Activated CD8-positive, alpha-beta memory T cell treated with anti-CD3 and anti-CD28 coated beads, Interleukin-2, amount 10 ng/mL, durations not matched to agents 7 days and 5 days (primary cell): ENCODE results near the gene COPA. TPM values are rescaled to one million over a fixed set of nuclear protein-coding genes. Genes with fewer than 3 reads are reported as not detected.

Source experiments
- ATAC-seq: fragments of 150-1000 bp; cut with Tn5 transposase; one replicate; pipeline ENCODE4 v1.10.0; 2021; ENCODE audit warnings: moderate library complexity
- CTCF ChIA-PET: fragments of 350-600 bp; sonication (Branson Sonifier 250); formaldehyde crosslinking; loops from one replicate; lab custom pipeline; 2021; ENCODE audit warnings: antibody characterized with exemption; lab: Charles Lee
- DNase-seq: peaks from one replicate; pipeline ENCODE4 v3.0.0-alpha.2; 2020
- H3K27ac Mint-ChIP-seq: one replicate; pipeline ENCODE4 v1.8.0; 2021; ENCODE audit warnings: mild to moderate bottlenecking, mixed read lengths
- H3K27me3 Mint-ChIP-seq: one replicate; pipeline ENCODE4 v1.8.0; 2021; ENCODE audit warnings: mixed read lengths
- H3K36me3 Mint-ChIP-seq: one replicate; pipeline ENCODE4 v1.8.0; 2021; ENCODE audit warnings: mild to moderate bottlenecking, mixed read lengths
- H3K4me1 Mint-ChIP-seq: one replicate; pipeline ENCODE4 v1.8.0; 2021; ENCODE audit warnings: mixed read lengths
- H3K4me3 Mint-ChIP-seq: one replicate; pipeline ENCODE4 v1.8.0; 2021; ENCODE audit warnings: mild to moderate bottlenecking, moderate library complexity, mixed read lengths
- H3K9me3 Mint-ChIP-seq: one replicate; pipeline ENCODE4 v1.8.0; 2022; ENCODE audit warnings: low read depth, mixed read lengths
- total RNA-seq, 2 experiments: library from RNA; stranded (reverse); gene quantifications; one replicate each; pipeline ENCODE4 v1.2.3, GENCODE V29; 2021

Gene COPA
- total RNA-seq, 2 experiments from 2014 or later: 138 to 139 TPM

DNA sequence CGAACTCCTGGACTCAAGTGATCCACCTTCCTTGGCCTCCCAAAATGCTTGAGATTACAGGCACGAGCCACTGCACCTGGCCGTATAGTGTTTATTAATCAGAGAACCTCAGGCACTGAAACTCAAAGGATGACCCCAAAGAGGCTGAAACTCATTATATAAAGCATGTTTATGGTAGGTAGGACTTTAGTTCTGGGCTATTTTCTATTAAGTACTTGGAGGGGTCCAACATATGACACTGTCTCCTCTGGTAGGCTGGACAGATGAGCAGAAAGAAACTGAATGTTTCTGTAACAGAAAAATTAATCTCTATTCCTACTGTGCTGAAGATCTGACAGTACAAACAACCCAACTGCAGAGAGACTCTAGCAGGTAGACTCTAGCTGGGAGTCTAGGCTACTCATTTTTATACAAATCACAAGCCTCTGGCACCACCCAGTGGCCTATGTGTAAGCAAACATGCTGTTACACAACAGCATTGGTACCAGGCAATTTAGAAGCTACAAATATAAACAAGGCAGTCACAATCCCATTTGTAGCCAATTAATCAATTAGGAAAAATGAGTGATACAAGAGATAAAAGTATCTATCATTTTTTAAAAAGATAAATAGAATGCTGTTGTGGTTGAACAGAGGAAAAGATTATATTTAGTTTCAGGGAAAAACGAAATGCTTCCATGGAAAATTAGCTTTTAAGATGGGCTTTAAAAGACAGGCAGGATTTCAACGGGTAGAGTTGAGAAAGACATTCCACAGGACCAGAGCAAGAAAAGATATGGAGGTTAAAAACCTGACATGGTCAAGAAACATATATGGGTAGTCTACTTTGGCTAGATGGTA lies 91.1 kb downstream of the COPA start:
- H3K27ac Mint-ChIP-seq: no peak overlapping the region
- H3K4me3 Mint-ChIP-seq: no peak overlapping the region
- no peaks in the 10 kb centered on the region for H3K27me3 Mint-ChIP-seq
- H3K36me3 Mint-ChIP-seq: peaks cover 10% of the 10 kb centered on the region
- CTCF ChIA-PET: interaction anchor here (0.6 to 5.3 kb wide), 36 partner anchors 8 to 205 kb away, joined by 3 to 47 read pairs (median 4); partner anchors contain the start of genes CASQ1, DCAF8, IGSF8 and PEA15
- H3K9me3 Mint-ChIP-seq: no peaks in the 10 kb centered on the region
- peaks cover 11% of the 10 kb centered on the region for H3K4me1 Mint-ChIP-seq
- DNase-seq: peak; percentile 74
- ATAC-seq: peak; percentile 92

- H3K27ac Mint-ChIP-seq: no peak overlapping the region
- ATAC-seq: no peak
- no peaks in the 10 kb centered on the region for H3K27me3 Mint-ChIP-seq
- H3K4me3 Mint-ChIP-seq: no peak overlapping the region
- H3K4me1 Mint-ChIP-seq: peaks cover 4% of the 10 kb centered on the region
- H3K36me3 Mint-ChIP-seq: peaks cover 10% of the 10 kb centered on the region
- no peaks in the 10 kb centered on the region for H3K9me3 Mint-ChIP-seq
- CTCF ChIA-PET: interaction anchor here (1.0 to 5.3 kb wide), 12 partner anchors 9 to 166 kb away, joined by 3 to 47 read pairs (median 12); partner anchors contain the start of gene IGSF8
- no peak for DNase-seq
These were observed 92.0 kb downstream of the COPA start for GRCh38 chr1:160251011-160251410.

DNA sequence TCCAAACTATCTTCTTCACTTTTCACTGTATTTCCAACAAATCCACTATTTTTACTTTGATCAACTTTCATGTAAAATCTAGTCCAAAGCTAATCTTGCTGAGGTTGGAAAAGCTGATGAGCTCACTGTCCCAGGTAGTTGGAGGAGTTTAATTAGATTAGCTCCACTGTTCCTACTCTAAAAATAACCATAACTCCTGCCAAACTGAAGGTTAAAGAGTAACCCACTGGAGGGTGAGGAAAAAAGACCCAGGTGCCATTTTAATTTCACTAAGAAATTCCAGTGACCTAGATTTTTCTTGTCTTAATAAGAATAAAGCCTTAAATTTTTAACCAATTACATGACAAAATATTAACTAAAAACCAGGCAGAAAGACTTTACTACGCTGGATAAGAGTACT lies 96.0 kb downstream of the COPA start:
- no peak for DNase-seq
- ATAC-seq: no peak
- Mint-ChIP-seq H3K4me1 (peaks cover 3% of the 10 kb centered on the region), H3K27me3 (no peaks in the 10 kb centered on the region), H3K36me3 (peaks cover 11% of the 10 kb centered on the region), H3K4me3 (no peak overlapping the region), H3K9me3 (no peaks in the 10 kb centered on the region), H3K27ac (no peak overlapping the region)
- CTCF ChIA-PET: interaction anchor here (0.5 to 1.4 kb wide), 2 partner anchors 54 to 173 kb away, joined by 3 to 4 read pairs; no protein-coding TSS in a partner anchor

GRCh38 chr1:160245434-160245833 lies 97.6 kb downstream of the COPA start:
- DNase-seq: no peak
- H3K36me3 Mint-ChIP-seq: peaks cover 12% of the 10 kb centered on the region
- no peak for ATAC-seq
- H3K27ac Mint-ChIP-seq: no peak overlapping the region
- H3K27me3 Mint-ChIP-seq: no peaks in the 10 kb centered on the region
- CTCF ChIA-PET: no interaction called here
- no peaks in the 10 kb centered on the region for H3K9me3 Mint-ChIP-seq
- H3K4me3 Mint-ChIP-seq: no peak overlapping the region
- H3K4me1 Mint-ChIP-seq: no peaks in the 10 kb centered on the region

DNA sequence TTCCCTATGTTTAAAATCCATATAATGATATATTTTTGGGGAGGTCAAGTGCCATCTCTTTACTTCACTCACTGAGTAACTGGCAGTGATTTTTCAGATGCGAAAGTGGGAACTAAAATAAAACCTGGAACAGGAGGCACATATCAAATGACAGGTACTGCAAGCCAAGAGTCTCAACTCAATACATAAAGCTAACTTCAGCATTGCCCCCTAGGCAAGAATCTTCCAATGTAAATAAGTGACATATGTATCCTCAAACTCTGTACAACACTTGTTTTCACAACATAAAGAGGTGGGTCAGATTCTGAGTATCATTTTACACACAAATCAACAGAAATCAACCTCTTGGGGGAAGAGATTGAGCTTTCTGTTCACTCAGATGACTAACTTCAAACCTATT lies 98.8 kb downstream of the COPA start:
- Mint-ChIP-seq H3K9me3 (no peaks in the 10 kb centered on the region), H3K36me3 (peaks cover 15% of the 10 kb centered on the region)

GRCh38 chr1:160243767-160244166 lies 99.3 kb downstream of the COPA start:
- peaks cover 15% of the 10 kb centered on the region for H3K36me3 Mint-ChIP-seq
- no peaks in the 10 kb centered on the region for H3K9me3 Mint-ChIP-seq
- H3K4me3 Mint-ChIP-seq: no peak overlapping the region
- ATAC-seq (no peak), DNase-seq (no peak)
- no peak overlapping the region for H3K27ac Mint-ChIP-seq
- H3K4me1 Mint-ChIP-seq: no peaks in the 10 kb centered on the region
- CTCF ChIA-PET: interaction anchor here (0.8 to 1.5 kb wide), 5 partner anchors 8 to 236 kb away, joined by 3 to 9 read pairs (median 3); no protein-coding TSS in a partner anchor
- no peaks in the 10 kb centered on the region for H3K27me3 Mint-ChIP-seq

More for the DNA sequence above, 98.8 kb downstream of the COPA start:
- Mint-ChIP-seq H3K4me3 (no peak overlapping the region), H3K27me3 (no peaks in the 10 kb centered on the region), H3K27ac (no peak overlapping the region), H3K4me1 (no peaks in the 10 kb centered on the region)
- DNase-seq: no peak
- ATAC-seq: no peak
- CTCF ChIA-PET: interaction anchor here (0.5 to 1.5 kb wide), 6 partner anchors 8 to 236 kb away, joined by 3 to 9 read pairs (median 3); no protein-coding TSS in a partner anchor

DNA sequence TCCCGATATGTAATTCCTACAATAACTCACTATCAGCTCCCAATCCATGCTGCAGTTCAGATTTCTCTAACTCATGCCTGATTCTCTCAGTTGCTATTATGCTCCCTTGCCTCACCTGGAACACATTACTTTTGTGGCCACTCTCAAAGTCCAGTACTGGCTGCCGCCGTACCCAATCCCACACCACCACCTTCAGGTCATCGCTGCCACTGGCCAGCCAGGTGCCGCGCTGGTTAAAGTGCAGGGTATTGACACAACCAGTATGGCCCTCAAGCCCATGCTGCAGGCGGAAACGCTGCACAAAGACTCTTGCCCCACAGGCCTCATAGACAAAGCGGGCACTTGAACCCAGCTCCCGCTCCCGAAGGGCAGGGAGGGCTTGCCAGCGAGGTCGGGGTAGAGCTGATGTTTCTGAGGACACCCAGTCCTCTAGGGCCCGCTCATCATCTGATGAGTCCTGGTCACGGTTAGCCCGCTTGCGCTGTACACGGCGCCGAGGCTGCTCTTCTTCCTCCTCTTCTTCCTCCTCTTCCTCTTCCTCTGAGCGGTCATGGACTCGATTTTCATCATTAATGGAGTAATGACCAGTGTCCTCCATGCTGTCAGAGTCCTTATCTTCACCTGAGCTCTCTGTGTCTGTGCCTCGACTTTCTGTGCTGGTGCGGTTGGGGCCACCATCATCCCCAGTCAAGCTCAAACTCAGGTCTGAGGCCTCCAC lies 103.3 kb downstream of the COPA start:
- Mint-ChIP-seq H3K4me1 (peaks cover 2% of the 10 kb centered on the region), H3K27ac (no peak overlapping the region), H3K27me3 (no peaks in the 10 kb centered on the region), H3K4me3 (no peak overlapping the region), H3K9me3 (no peaks in the 10 kb centered on the region), H3K36me3 (peaks cover 32% of the 10 kb centered on the region)
- CTCF ChIA-PET: interaction anchor here (1.4 to 7.3 kb wide), 4 partner anchors 11 to 154 kb away, joined by 3 to 31 read pairs (median 6); no protein-coding TSS in a partner anchor
- DNase-seq (no peak), ATAC-seq (no peak)

Other genes with a start within 250 kb of the COPA start
- 10 to 100 TPM; 30.9 to 35.0 TPM for gene IGSF8, start 244.6 kb downstream of the COPA start, total RNA-seq
- not detected for gene ATP1A2, start 227.5 kb downstream of the COPA start, total RNA-seq
- under 1 TPM in 1 of 2 experiments, not detected in 1; 0.40 TPM for gene ATP1A4, start 191.6 kb downstream of the COPA start, total RNA-seq
- under 1 TPM in 1 of 2 experiments, not detected in 1; 0.68 TPM for gene CASQ1, start 152.7 kb downstream of the COPA start, total RNA-seq
- gene PEA15, start 137.9 kb downstream of the COPA start, total RNA-seq: 10 to 100 TPM; 36.0 to 43.2 TPM
- gene DCAF8, start 80.7 kb downstream of the COPA start, total RNA-seq: 100 to 1,000 TPM; 115 to 117 TPM
- 10 to 100 TPM; 49.4 to 54.4 TPM for gene PEX19, start 58.1 kb downstream of the COPA start, total RNA-seq
- gene NCSTN, start 133 bp upstream of the COPA start, total RNA-seq: 10 to 100 TPM; 59.8 to 61.8 TPM
- gene NHLH1, start 23.8 kb upstream of the COPA start, total RNA-seq: under 1 TPM; 0.35 to 0.44 TPM
- not detected for gene VANGL2, start 57.3 kb upstream of the COPA start, total RNA-seq
- 10 to 100 TPM; 28.8 to 31.0 TPM for gene SLAMF6, start 180.0 kb upstream of the COPA start, total RNA-seq
- 10 to 100 TPM; 29.9 to 34.6 TPM for gene CD84, start 236.2 kb upstream of the COPA start, total RNA-seq